DMS79 (cell line): ENCODE data around the gene SSR4.
"Not testable (repeated sequence)": the region's sequence is repeated elsewhere in the genome, so short reads cannot be mapped to it uniquely, and the experiment has no call there.

Source experiments
- DNase-seq: peaks from one replicate; lab custom pipeline; 2025; lab: John Stamatoyannopoulos, UW

Gene SSR4

GRCh38 chrX:153804100-153804595 lies 9.7 kb downstream of the SSR4 start:
- no peak for DNase-seq

GRCh38 chrX:153804621-153805020 lies 10.2 kb downstream of the SSR4 start:
- DNase-seq, result no peak

GRCh38 chrX:153805436-153805835 lies 11.0 kb downstream of the SSR4 start:
- no peak for DNase-seq

GRCh38 chrX:153806999-153807575 lies 12.6 kb downstream of the SSR4 start:
- DNase-seq, result no peak

GRCh38 chrX:153807976-153808375 lies 13.5 kb downstream of the SSR4 start:
- DNase-seq, result no peak

GRCh38 chrX:153812220-153812619 lies 17.8 kb downstream of the SSR4 start:
- no peak for DNase-seq

GRCh38 chrX:153813161-153813560 lies 18.7 kb downstream of the SSR4 start:
- no peak for DNase-seq

- DNase-seq, result no peak
Observed at GRCh38 chrX:153814591-153815315, 20.3 kb downstream of the SSR4 start.

GRCh38 chrX:153816831-153817690 lies 22.6 kb downstream of the SSR4 start:
- DNase-seq, result no peak

GRCh38 chrX:153818064-153818463 lies 23.6 kb downstream of the SSR4 start:
- DNase-seq, result not testable (repeated sequence)

GRCh38 chrX:153818571-153819383 lies 24.3 kb downstream of the SSR4 start:
- DNase-seq, result no peak

- DNase-seq, result no peak
Observed at GRCh38 chrX:153819384-153820040, 25.0 kb downstream of the SSR4 start.

GRCh38 chrX:153820601-153821000 lies 26.1 kb downstream of the SSR4 start:
- no peak for DNase-seq

- no peak for DNase-seq
Observed at GRCh38 chrX:153821066-153821465, 26.6 kb downstream of the SSR4 start.

GRCh38 chrX:153824348-153824747 lies 29.9 kb downstream of the SSR4 start:
- DNase-seq, result no peak

- DNase-seq, result no peak
Observed at GRCh38 chrX:153825042-153825441, 30.6 kb downstream of the SSR4 start.

- no peak for DNase-seq
Observed at GRCh38 chrX:153827016-153827415, 32.5 kb downstream of the SSR4 start.

- no peak for DNase-seq
Observed at GRCh38 chrX:153827903-153828302, 33.4 kb downstream of the SSR4 start.

GRCh38 chrX:153828308-153828707 lies 33.8 kb downstream of the SSR4 start:
- no peak for DNase-seq

- DNase-seq, result no peak
Observed at GRCh38 chrX:153828723-153829548, 34.5 kb downstream of the SSR4 start.

GRCh38 chrX:153829549-153829798 lies 35.0 kb downstream of the SSR4 start:
- no peak for DNase-seq
